Upper lobe of right lung (tissue), 1 donor: Measurements from ENCODE around the gene ZNF281. TPM values are rescaled to one million over a fixed set of nuclear protein-coding genes. Genes with fewer than 3 reads are reported as not detected.

Experiments
- ATAC-seq: fragments of 200-7000 bp; cut with Tn5 transposase; one replicate; pipeline ENCODE4 v1.9.1; 2020; ENCODE audit warnings: mild to moderate bottlenecking, moderate library complexity
- DNase-seq: peaks from one replicate; pipeline ENCODE4 v3.0.0-alpha.2; 2020
- H3K27ac ChIP-seq: fragments of 200-600 bp; one replicate; pipeline ENCODE4 v1.8.0; 2022
- H3K27me3 ChIP-seq: fragments of 200-600 bp; one replicate; pipeline ENCODE4 v1.8.0; 2022; ENCODE audit warnings: mild to moderate bottlenecking
- H3K36me3 ChIP-seq: fragments of 200-600 bp; one replicate; pipeline ENCODE4 v1.8.0; 2022
- H3K4me1 ChIP-seq: fragments of 200-600 bp; one replicate; pipeline ENCODE4 v1.8.0; 2022
- H3K4me3 ChIP-seq: fragments of 200-600 bp; one replicate; pipeline ENCODE4 v1.8.0; 2022; ENCODE audit warnings: mild to moderate bottlenecking
- H3K9me3 ChIP-seq: fragments of 200-600 bp; one replicate; pipeline ENCODE4 v1.8.0; 2022
- intact Hi-C: fragments of 100-400 bp; cut with DNase I; formaldehyde crosslinking; loops from one replicate; pipeline ENCODE4 v1.11.0; 2022
- total RNA-seq: library from RNA; stranded (reverse); fragmentation: NEBNext Ultra II Directional; extraction: Animal tissue kit (Norgen Biotek cat#: 25700); gene quantifications from one replicate; pipeline ENCODE4 v1.2.1, GENCODE V29; 2021
- TF ChIP-seq, protein P1 (sequence below): fragments of 200-600 bp; IDR thresholded peaks from one replicate; pipeline ENCODE4 v1.8.0; 2022; ENCODE audit warnings: antibody characterized with exemption
- donor health status: DM: no; HTN: yes; CAD: no; lungs with severe emphysema.

The ZNF281 gene
- total RNA-seq, 1 donor from 2014 or later: 19.5 TPM

DNA sequence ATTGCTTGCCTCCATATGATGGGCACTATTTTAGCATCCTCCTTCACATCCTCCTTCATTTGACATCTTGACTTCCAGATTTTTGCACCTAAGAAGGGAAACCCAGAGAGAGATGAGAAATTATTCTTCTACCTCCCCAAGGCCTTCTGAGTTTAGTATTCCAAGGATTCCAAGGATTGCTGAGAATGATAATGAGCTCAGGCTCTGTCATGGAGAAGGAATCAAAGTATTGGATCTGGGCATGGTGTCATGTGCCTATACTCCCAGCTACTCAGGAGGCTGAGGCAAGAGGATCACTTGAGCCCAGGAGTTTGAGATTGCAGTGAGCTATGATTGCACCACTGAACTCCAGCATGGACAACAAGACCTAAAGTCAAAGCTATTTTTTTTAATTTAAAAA lies 26.6 kb upstream of the ZNF281 start:
- Histone ChIP-seq H3K36me3 (no peaks in the 10 kb centered on the region), H3K27me3 (no peaks in the 10 kb centered on the region), H3K27ac (no peak overlapping the region), H3K4me1 (peaks cover 5% of the 10 kb centered on the region), H3K9me3 (no peaks in the 10 kb centered on the region), H3K4me3 (no peak overlapping the region)
- DNase-seq (no peak), ATAC-seq (no peak)
- TF ChIP-seq, protein P1, sequence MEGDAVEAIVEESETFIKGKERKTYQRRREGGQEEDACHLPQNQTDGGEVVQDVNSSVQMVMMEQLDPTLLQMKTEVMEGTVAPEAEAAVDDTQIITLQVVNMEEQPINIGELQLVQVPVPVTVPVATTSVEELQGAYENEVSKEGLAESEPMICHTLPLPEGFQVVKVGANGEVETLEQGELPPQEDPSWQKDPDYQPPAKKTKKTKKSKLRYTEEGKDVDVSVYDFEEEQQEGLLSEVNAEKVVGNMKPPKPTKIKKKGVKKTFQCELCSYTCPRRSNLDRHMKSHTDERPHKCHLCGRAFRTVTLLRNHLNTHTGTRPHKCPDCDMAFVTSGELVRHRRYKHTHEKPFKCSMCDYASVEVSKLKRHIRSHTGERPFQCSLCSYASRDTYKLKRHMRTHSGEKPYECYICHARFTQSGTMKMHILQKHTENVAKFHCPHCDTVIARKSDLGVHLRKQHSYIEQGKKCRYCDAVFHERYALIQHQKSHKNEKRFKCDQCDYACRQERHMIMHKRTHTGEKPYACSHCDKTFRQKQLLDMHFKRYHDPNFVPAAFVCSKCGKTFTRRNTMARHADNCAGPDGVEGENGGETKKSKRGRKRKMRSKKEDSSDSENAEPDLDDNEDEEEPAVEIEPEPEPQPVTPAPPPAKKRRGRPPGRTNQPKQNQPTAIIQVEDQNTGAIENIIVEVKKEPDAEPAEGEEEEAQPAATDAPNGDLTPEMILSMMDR: no peak
- intact Hi-C loops: no loop called here

DNA sequence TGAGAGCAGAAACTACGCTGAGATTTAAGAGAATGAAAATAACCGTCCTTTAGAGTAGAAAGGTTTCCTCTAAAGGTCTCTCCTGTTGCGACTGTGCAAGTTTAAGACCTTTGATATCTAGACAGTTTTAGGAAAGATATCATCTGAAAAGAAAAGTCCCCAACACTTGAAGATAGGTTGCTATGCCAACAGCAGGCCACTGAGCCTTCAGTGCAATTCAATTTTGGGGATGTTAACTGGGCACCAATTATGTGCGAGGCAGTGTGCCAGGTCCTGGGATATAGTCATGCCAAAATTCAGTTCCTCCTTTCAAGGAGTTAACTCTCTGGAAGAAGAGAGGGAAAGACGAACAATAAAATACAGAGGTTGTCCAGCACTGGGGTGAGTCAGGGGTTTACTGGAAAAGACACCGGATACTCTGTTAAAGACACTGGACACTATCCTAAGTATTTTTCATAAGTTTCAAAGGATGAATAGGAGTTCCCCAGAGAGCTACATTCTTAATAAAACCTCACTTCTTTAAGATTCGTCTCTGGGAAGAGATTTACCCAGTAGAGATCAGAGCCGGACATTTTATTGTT lies 25.5 kb upstream of the ZNF281 start:
- Histone ChIP-seq H3K27me3 (no peaks in the 10 kb centered on the region), H3K4me3 (no peak overlapping the region), H3K27ac (no peak overlapping the region), H3K9me3 (no peaks in the 10 kb centered on the region), H3K4me1 (peaks cover 5% of the 10 kb centered on the region), H3K36me3 (no peaks in the 10 kb centered on the region)
- TF ChIP-seq, protein P1: no peak
- DNase-seq (no peak), ATAC-seq (no peak)
- intact Hi-C loops: no loop called here

DNA sequence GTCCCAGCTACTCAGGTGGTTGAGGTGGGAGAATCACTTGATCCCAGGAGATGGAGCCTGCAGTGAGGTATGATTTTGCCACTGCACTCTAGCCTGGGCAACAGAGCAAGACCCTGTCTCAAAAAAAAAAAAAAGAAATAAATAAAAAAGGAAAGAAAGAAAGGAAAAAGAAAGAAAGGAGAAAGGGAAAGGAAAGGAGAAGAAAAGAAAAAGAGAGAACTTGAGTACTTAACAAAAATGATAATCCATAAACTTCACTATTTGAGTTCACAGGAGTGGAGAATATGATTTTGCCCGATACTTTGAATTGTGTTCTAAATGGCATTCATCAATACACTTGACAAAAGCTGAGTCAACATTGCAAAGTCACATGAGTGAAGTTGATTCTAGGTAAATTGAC lies 23.8 kb upstream of the ZNF281 start:
- no peak for DNase-seq
- Histone ChIP-seq H3K36me3 (no peaks in the 10 kb centered on the region), H3K4me3 (no peak overlapping the region), H3K27ac (no peak overlapping the region), H3K9me3 (no peaks in the 10 kb centered on the region), H3K4me1 (peaks cover 5% of the 10 kb centered on the region), H3K27me3 (no peaks in the 10 kb centered on the region)
- TF ChIP-seq, protein P1: no peak
- no peak for ATAC-seq
- intact Hi-C loops: no loop called here

- no peaks in the 10 kb centered on the region for H3K36me3 ChIP-seq
- no peaks in the 10 kb centered on the region for H3K9me3 ChIP-seq
- TF ChIP-seq, protein P1: no peak
- DNase-seq: no peak
- no peak for ATAC-seq
- no peak overlapping the region for H3K4me3 ChIP-seq
- H3K4me1 ChIP-seq: no peaks in the 10 kb centered on the region
- intact Hi-C loops: no loop called here
- H3K27ac ChIP-seq: no peak overlapping the region
- H3K27me3 ChIP-seq: no peaks in the 10 kb centered on the region
These were observed 22.8 kb upstream of the ZNF281 start for GRCh38 chr1:200432586-200432985.

- DNase-seq: no peak
- intact Hi-C loops: no loop called here
- Histone ChIP-seq H3K9me3 (no peaks in the 10 kb centered on the region), H3K4me3 (no peak overlapping the region), H3K36me3 (no peaks in the 10 kb centered on the region), H3K27ac (no peak overlapping the region), H3K4me1 (no peaks in the 10 kb centered on the region), H3K27me3 (no peaks in the 10 kb centered on the region)
- TF ChIP-seq, protein P1: no peak
- no peak for ATAC-seq
These were observed 19.4 kb upstream of the ZNF281 start for GRCh38 chr1:200429221-200429751.
